PC-9 (cell line): ENCODE data around the gene SCAF8. TPM values are rescaled to one million over a fixed set of nuclear protein-coding genes. Genes with fewer than 3 reads are reported as not detected.

Source experiments
- BruUV-seq: library from RNA; stranded (reverse); fragments of 400-500 nt; replicated peaks from 2 replicates; lab custom pipeline; 2021; lab: Mats Ljungman, UMichigan
- CTCF ChIA-PET: fragments of 300-600 bp; sonication (Branson Sonifier 250); formaldehyde crosslinking; loops from one replicate; lab custom pipeline; 2022; ENCODE audit warnings: antibody characterized with exemption; lab: Charles Lee
- POLR2A ChIA-PET: fragments of 300-600 bp; sonication (Branson Sonifier 250); formaldehyde crosslinking; loops from one replicate; lab custom pipeline; 2022; ENCODE audit warnings: antibody characterized with exemption; ENCODE audit not compliant: unreplicated experiment; lab: Charles Lee
- DNase-seq, 2 experiments: peaks; one replicate each; pipeline versions ENCODE4 v3.0.0 to v3.0.0-alpha.2; 2015 to 2022; ENCODE audit warnings: mixed read lengths in 1 of 2
- H2AFZ ChIP-seq: fragments of 200-600 bp; sonication (generic); 2 replicates; pipeline ENCODE4 v1.8.1; 2017; ENCODE audit warnings: antibody characterized with exemption
- H3F3A ChIP-seq: fragments of 200-600 bp; sonication (generic); 2 replicates; pipeline ENCODE4 v1.8.1; 2017; ENCODE audit warnings: antibody characterized with exemption, mild to moderate bottlenecking, low read depth; ENCODE audit not compliant: insufficient read depth
- H3K27ac ChIP-seq: fragments of 200-600 bp; sonication (generic); 2 replicates; pipeline ENCODE4 v1.6.1; 2016; ENCODE audit warnings: mixed run types
- H3K27me3 ChIP-seq: fragments of 200-600 bp; sonication (generic); 2 replicates; pipeline ENCODE4 v1.6.1; 2016; ENCODE audit warnings: low read depth, mixed run types; ENCODE audit not compliant: insufficient read depth
- H3K36me3 ChIP-seq: fragments of 200-600 bp; sonication (generic); 2 replicates; pipeline ENCODE4 v1.6.1; 2016; ENCODE audit warnings: low read depth, mixed run types
- H3K4me1 ChIP-seq: fragments of 200-600 bp; sonication (generic); replicated peaks from 2 replicates; pipeline ENCODE4 v1.6.1; 2016; ENCODE audit warnings: mixed run types; ENCODE audit not compliant: insufficient read depth
- H3K4me2 ChIP-seq: fragments of 200-600 bp; sonication (generic); 2 replicates; pipeline ENCODE4 v1.6.1; 2017; ENCODE audit warnings: mixed run types
- H3K4me3 ChIP-seq: fragments of 200-600 bp; sonication (generic); 2 replicates; pipeline ENCODE4 v1.6.1; 2016; ENCODE audit warnings: mixed run types
- H3K79me2 ChIP-seq: fragments of 200-600 bp; sonication (generic); 2 replicates; pipeline ENCODE4 v1.6.1; 2017; ENCODE audit warnings: low read depth, mixed run types
- H3K9me2 ChIP-seq: fragments of 200-600 bp; sonication (generic); 2 replicates; pipeline ENCODE4 v1.8.1; 2017; ENCODE audit warnings: mild to moderate bottlenecking; ENCODE audit not compliant: insufficient read depth
- H3K9me3 ChIP-seq: fragments of 200-600 bp; sonication (generic); 2 replicates; pipeline ENCODE4 v1.8.1; 2016; ENCODE audit warnings: low read depth; ENCODE audit not compliant: insufficient read depth
- H4K20me1 ChIP-seq: fragments of 200-600 bp; sonication (generic); 2 replicates; pipeline ENCODE4 v1.8.1; 2017; ENCODE audit not compliant: insufficient read depth
- EZH2 ChIP-seq: fragments of 200-600 bp; sonication (generic); IDR thresholded peaks from 2 replicates; pipeline ENCODE4 v1.8.0; 2017; ENCODE audit warnings: antibody characterized with exemption, low read depth
- intact Hi-C: fragments of 100-400 bp; cut with micrococcal nuclease; formaldehyde crosslinking; loops from one replicate; pipeline ENCODE4 v1.10.0; 2022; ENCODE audit not compliant: unreplicated experiment
- total RNA-seq: library from RNA; stranded (reverse); gene quantifications from 2 replicates; pipeline ENCODE4 v1.2.3, GENCODE V29; 2021
- TF ChIP-seq, protein P1 (sequence below): fragments of 200-600 bp; sonication (generic); conservative IDR thresholded peaks from 2 replicates; pipeline ENCODE4 v1.6.1; 2017; ENCODE audit warnings: mixed run types, antibody characterized with exemption, mild to moderate bottlenecking, moderate library complexity

Gene SCAF8
- total RNA-seq, 1 experiment from 2014 or later: 22.7 TPM

DNA sequence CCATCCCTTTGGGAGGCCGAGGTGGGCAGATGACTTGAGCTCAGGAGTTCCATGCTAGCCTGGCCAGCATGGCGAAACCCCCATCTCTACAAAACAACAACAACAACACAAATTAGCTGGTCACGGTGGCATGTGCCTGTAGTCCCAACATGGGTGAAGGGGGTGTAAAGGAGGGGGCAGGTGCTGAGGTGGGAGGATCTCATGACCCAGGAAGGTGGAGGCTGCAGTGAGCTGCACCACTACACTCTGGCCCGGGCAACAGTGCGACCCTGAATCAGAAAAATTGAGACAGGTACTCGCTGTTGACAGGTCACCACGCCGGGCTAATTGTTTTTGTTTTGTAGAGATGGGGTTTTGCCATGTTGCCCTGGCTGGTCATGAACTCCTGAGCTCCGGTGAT, 4.2 kb downstream of the SCAF8 start:
- no peak for TF ChIP-seq EZH2
- TF ChIP-seq, protein P1, sequence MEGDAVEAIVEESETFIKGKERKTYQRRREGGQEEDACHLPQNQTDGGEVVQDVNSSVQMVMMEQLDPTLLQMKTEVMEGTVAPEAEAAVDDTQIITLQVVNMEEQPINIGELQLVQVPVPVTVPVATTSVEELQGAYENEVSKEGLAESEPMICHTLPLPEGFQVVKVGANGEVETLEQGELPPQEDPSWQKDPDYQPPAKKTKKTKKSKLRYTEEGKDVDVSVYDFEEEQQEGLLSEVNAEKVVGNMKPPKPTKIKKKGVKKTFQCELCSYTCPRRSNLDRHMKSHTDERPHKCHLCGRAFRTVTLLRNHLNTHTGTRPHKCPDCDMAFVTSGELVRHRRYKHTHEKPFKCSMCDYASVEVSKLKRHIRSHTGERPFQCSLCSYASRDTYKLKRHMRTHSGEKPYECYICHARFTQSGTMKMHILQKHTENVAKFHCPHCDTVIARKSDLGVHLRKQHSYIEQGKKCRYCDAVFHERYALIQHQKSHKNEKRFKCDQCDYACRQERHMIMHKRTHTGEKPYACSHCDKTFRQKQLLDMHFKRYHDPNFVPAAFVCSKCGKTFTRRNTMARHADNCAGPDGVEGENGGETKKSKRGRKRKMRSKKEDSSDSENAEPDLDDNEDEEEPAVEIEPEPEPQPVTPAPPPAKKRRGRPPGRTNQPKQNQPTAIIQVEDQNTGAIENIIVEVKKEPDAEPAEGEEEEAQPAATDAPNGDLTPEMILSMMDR: no peak
- ChIA-PET POLR2A (no interaction called here), CTCF (interaction anchor here (0.8 kb wide), 1 partner anchor 13 kb away, joined by 12 read pairs; no protein-coding TSS in a partner anchor)
- Histone ChIP-seq H3F3A (peaks cover 4% of the 10 kb centered on the region; the same call in 1 of the 2 replicates), H4K20me1 (peaks cover 83% of the 10 kb centered on the region), H3K27me3 (no peaks in the 10 kb centered on the region), H3K4me2 (no peak overlapping the region), H3K27ac (no peak overlapping the region), H3K4me1 (peaks cover 9% of the 10 kb centered on the region), H3K9me3 (no peaks in the 10 kb centered on the region), H3K79me2 (peaks cover 88% of the 10 kb centered on the region), H3K4me3 (no peak overlapping the region), H3K9me2 (no peaks in the 10 kb centered on the region), H3K36me3 (0 out of 2 replicates have a peak, but pooled peaks cover 3% of the 10 kb centered on the region), H2AFZ (no peak overlapping the region)
- DNase-seq: no peak
- intact Hi-C loops: no loop called here
- no TSS peak for BruUV-seq

DNA sequence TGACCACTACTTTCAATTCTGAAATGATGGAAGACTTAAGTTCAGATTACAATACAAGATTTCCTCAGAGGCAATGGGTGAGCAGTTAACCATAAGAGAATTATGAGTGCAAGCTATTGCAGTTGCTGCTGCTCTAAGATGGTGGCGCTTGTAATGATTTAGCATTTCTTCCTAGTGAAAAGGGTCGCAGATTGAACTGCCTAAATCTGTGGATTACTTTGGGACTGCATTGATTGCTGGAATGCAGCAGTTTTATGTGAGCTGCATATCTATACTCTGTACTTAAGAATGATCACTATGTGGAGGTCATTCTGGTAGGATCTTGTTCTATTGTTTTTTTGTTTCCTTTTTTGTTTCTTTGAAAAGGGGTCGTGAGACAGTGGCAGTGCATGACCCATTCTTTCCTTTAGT, 5.3 kb downstream of the SCAF8 start:
- H3K27ac ChIP-seq: no peak overlapping the region
- BruUV-seq: no TSS peak
- peaks cover 94% of the 10 kb centered on the region for H4K20me1 ChIP-seq
- intact Hi-C loops: loop anchor here (2.0 kb wide), 1 partner anchor 60 kb away; no protein-coding TSS in a partner anchor
- H2AFZ ChIP-seq: no peak overlapping the region
- H3K79me2 ChIP-seq: peaks cover 99% of the 10 kb centered on the region
- H3F3A ChIP-seq: no peaks in the 10 kb centered on the region
- peaks cover 8% of the 10 kb centered on the region for H3K4me1 ChIP-seq
- peaks cover 9% of the 10 kb centered on the region; the same call in 1 of the 2 replicates for H3K36me3 ChIP-seq
- H3K27me3 ChIP-seq: no peaks in the 10 kb centered on the region
- H3K4me2 ChIP-seq: no peak overlapping the region
- no peaks in the 10 kb centered on the region for H3K9me2 ChIP-seq
- DNase-seq: no peak
- ChIA-PET POLR2A (no interaction called here), CTCF (no interaction called here)
- no peak overlapping the region for H3K4me3 ChIP-seq
- TF ChIP-seq, protein P1: no peak
- no peak for TF ChIP-seq EZH2
- no peaks in the 10 kb centered on the region for H3K9me3 ChIP-seq

DNA sequence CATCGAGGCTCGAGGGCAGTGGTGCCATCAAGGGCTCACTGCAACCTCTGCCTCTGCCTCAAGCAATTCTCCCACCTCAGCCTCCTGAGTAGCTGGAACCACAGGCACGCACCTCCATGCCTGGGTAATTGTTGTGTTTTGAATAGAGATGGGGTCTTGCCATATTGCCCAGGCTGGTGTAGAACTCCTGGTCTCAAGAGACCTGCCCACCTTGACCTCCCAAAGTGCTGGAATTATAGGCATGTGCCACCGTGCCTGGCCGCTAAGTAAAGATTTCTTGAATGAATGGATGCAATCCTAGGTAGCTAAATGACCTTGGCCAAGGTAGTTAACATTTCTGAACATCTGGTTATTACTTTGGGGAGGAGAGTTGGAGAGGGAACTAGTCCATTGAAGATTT, 7.4 kb downstream of the SCAF8 start:
- Histone ChIP-seq H3F3A (no peaks in the 10 kb centered on the region), H3K36me3 (peaks cover 9% of the 10 kb centered on the region; the same call in 1 of the 2 replicates), H3K9me3 (no peaks in the 10 kb centered on the region), H3K9me2 (no peaks in the 10 kb centered on the region), H3K27me3 (no peaks in the 10 kb centered on the region), H4K20me1 (peaks cover 100% of the 10 kb centered on the region), H3K4me1 (no peaks in the 10 kb centered on the region; the same call in 1 of the 2 replicates), H3K79me2 (peaks cover 100% of the 10 kb centered on the region), H2AFZ (no peak overlapping the region), H3K4me2 (no peak overlapping the region), H3K27ac (no peak overlapping the region), H3K4me3 (no peak overlapping the region)
- POLR2A ChIA-PET: no interaction called here
- TF ChIP-seq, protein P1: no peak
- no peak for TF ChIP-seq EZH2
- CTCF ChIA-PET: interaction anchor here (0.7 kb wide), 1 partner anchor 164 kb away, joined by 4 read pairs; no protein-coding TSS in a partner anchor
- DNase-seq: no peak
- intact Hi-C loops: no loop called here
- no TSS peak for BruUV-seq
